Sciatic nerve (tissue), 2 donors: ENCODE measurements around the gene NFX1. TPM values are rescaled to one million over a fixed set of nuclear protein-coding genes. Genes with fewer than 3 reads are reported as not detected.

ENCODE experiments used
- ATAC-seq: fragments of 200-7000 bp; cut with Tn5 transposase; one replicate; pipeline ENCODE4 v1.9.1; 2020; ENCODE audit warnings: mild to moderate bottlenecking, moderate library complexity
- DNase-seq: peaks from one replicate; pipeline ENCODE4 v3.0.0-alpha.2; 2020; ENCODE audit warnings: low spot score
- intact Hi-C: fragments of 100-400 bp; cut with DNase I; formaldehyde crosslinking; loops from one replicate; pipeline ENCODE4 v1.14.2; 2022
- total RNA-seq: library from RNA; stranded (reverse); fragmentation: NEBNext Ultra II Directional; extraction: Animal tissue kit (Norgen Biotek cat#: 25700); gene quantifications from one replicate; pipeline ENCODE4 v1.2.1, GENCODE V29; 2021
- donor health status: DM: no; HTN: no; CAD: no.
- donor health status: DM: no; HTN: no; CAD: no.

Gene NFX1
- total RNA-seq: 45.8 TPM

GRCh38 chr9:33290247-33291030 lies at the start of gene NFX1:
TSS of gene NFX1 (plus strand) at chr9:33290516. CDS start at chr9:33290573, 57 bp downstream.
- ATAC-seq (peak; percentile 97), DNase-seq (peak; percentile 99)
- intact Hi-C loops: no loop called here

- no peak for DNase-seq
- ATAC-seq: no peak
- intact Hi-C loops: no loop called here
These were observed 49.0 kb upstream of the NFX1 start for GRCh38 chr9:33241298-33241697.

GRCh38 chr9:33242609-33243134 lies 47.6 kb upstream of the NFX1 start:
- DNase-seq (no peak), ATAC-seq (no peak)
- intact Hi-C loops: no loop called here

GRCh38 chr9:33244137-33244784 lies 46.1 kb upstream of the NFX1 start:
- DNase-seq (no peak), ATAC-seq (no peak)
- intact Hi-C loops: no loop called here

- ATAC-seq (no peak), DNase-seq (no peak)
- intact Hi-C loops: no loop called here
These were observed 45.0 kb upstream of the NFX1 start for GRCh38 chr9:33245341-33245740.

- intact Hi-C loops: no loop called here
- no peak for ATAC-seq
- no peak for DNase-seq
These were observed 44.0 kb upstream of the NFX1 start for GRCh38 chr9:33246269-33246860.

GRCh38 chr9:33248606-33249005 lies 41.7 kb upstream of the NFX1 start:
- intact Hi-C loops: no loop called here
- DNase-seq (no peak), ATAC-seq (no peak)

GRCh38 chr9:33249087-33249658 lies 41.1 kb upstream of the NFX1 start:
- no peak for ATAC-seq
- no peak for DNase-seq
- intact Hi-C loops: no loop called here

GRCh38 chr9:33249983-33250382 lies 40.3 kb upstream of the NFX1 start:
- no peak for DNase-seq
- no peak for ATAC-seq
- intact Hi-C loops: no loop called here

- intact Hi-C loops: no loop called here
- ATAC-seq (no peak), DNase-seq (no peak)
These were observed 39.8 kb upstream of the NFX1 start for GRCh38 chr9:33250458-33250995.

- DNase-seq: no peak
- no peak for ATAC-seq
- intact Hi-C loops: no loop called here
These were observed 36.1 kb upstream of the NFX1 start for GRCh38 chr9:33254211-33254610.

GRCh38 chr9:33255014-33255413 lies 35.3 kb upstream of the NFX1 start:
- intact Hi-C loops: no loop called here
- DNase-seq: no peak
- ATAC-seq: no peak

GRCh38 chr9:33255471-33255870 lies 34.8 kb upstream of the NFX1 start:
- ATAC-seq: no peak
- no peak for DNase-seq
- intact Hi-C loops: no loop called here

GRCh38 chr9:33256236-33256635 lies 34.1 kb upstream of the NFX1 start:
- intact Hi-C loops: no loop called here
- no peak for ATAC-seq
- no peak for DNase-seq

- ATAC-seq: no peak
- DNase-seq: no peak
- intact Hi-C loops: no loop called here
These were observed 33.0 kb upstream of the NFX1 start for GRCh38 chr9:33257276-33257675.

- ATAC-seq (no peak), DNase-seq (no peak)
- intact Hi-C loops: no loop called here
These were observed 29.9 kb upstream of the NFX1 start for GRCh38 chr9:33260372-33260771.

GRCh38 chr9:33263131-33264002 lies 26.9 kb upstream of the NFX1 start:
- DNase-seq (no peak), ATAC-seq (peak; percentile 0)
- intact Hi-C loops: no loop called here

GRCh38 chr9:33264003-33264472 lies 26.3 kb upstream of the NFX1 start:
- intact Hi-C loops: no loop called here
- peak; percentile 6 for ATAC-seq
- peak; percentile 81 for DNase-seq
